Measurements from ENCODE around the gene CENPI. TPM values are rescaled to one million over a fixed set of nuclear protein-coding genes. Genes with fewer than 3 reads are reported as not detected.
A peak's percentile ranks its signal among the peaks of the same experiment; 100 is the strongest.

The CENPI gene
- total RNA-seq, 2 donors from 2014 or later = 2.2 to 2.4 TPM

GRCh38 chrX:101057093-101057714, 40.8 kb upstream of the CENPI start:
- Histone ChIP-seq H3K4me3 (no peak overlapping the region), H3K9me3 (no peaks in the 10 kb centered on the region), H3K36me3 (no peaks in the 10 kb centered on the region), H3K4me1 (ENCODE audit: control insufficient read depth in 1 of 2, low read depth in 2 of 2) (no peaks in the 10 kb centered on the region), H3K27ac (no peak overlapping the region), H3K27me3 (replicated peaks; ENCODE audit: insufficient read depth) (no peaks in the 10 kb centered on the region)
- DNase-seq (ENCODE audit: low spot score) = no peak
- ATAC-seq (ENCODE audit: insufficient number of reproducible peaks, low FRiP score, low read depth) = no peak
- no peak for TF ChIP-seq CTCF (IDR thresholded peaks at IDR 0.05)

GRCh38 chrX:101062176-101062575, 35.8 kb upstream of the CENPI start:
- Histone ChIP-seq H3K4me3 (no peak overlapping the region), H3K4me1 (ENCODE audit: control insufficient read depth in 1 of 2, low read depth in 2 of 2) (no peaks in the 10 kb centered on the region), H3K9me3 (no peaks in the 10 kb centered on the region), H3K27ac (no peak overlapping the region), H3K36me3 (no peaks in the 10 kb centered on the region), H3K27me3 (replicated peaks; ENCODE audit: insufficient read depth) (no peaks in the 10 kb centered on the region)
- no peak for TF ChIP-seq CTCF (IDR thresholded peaks at IDR 0.05)
- ATAC-seq (ENCODE audit: insufficient number of reproducible peaks, low FRiP score, low read depth) = no peak
- DNase-seq (ENCODE audit: low spot score) = no peak

- no peak overlapping the region for H3K27ac ChIP-seq
- no peak overlapping the region for H3K4me3 ChIP-seq
- no peaks in the 10 kb centered on the region for H3K4me1 ChIP-seq (ENCODE audit: control insufficient read depth in 1 of 2, low read depth in 2 of 2)
- H3K27me3 ChIP-seq (replicated peaks; ENCODE audit: insufficient read depth) = no peaks in the 10 kb centered on the region
- DNase-seq (ENCODE audit: low spot score) (no peak), ATAC-seq (ENCODE audit: insufficient number of reproducible peaks, low FRiP score, low read depth) (no peak)
- no peaks in the 10 kb centered on the region for H3K36me3 ChIP-seq
- H3K9me3 ChIP-seq = no peaks in the 10 kb centered on the region
- no peak for TF ChIP-seq CTCF (IDR thresholded peaks at IDR 0.05)
Observed at GRCh38 chrX:101071582-101071981, 26.4 kb upstream of the CENPI start.

GRCh38 chrX:101078716-101079598, 19.0 kb upstream of the CENPI start, which contains the start of gene TMEM35A:
Gene TMEM35A, plus strand, starts transcription at chrX:101078879. Its CDS starts 124 bp downstream, at chrX:101079003.
- ATAC-seq (ENCODE audit: insufficient number of reproducible peaks, low FRiP score, low read depth) = no peak
- DNase-seq (ENCODE audit: low spot score) = no peak
- H3K27me3 ChIP-seq (replicated peaks; ENCODE audit: insufficient read depth) = no peaks in the 10 kb centered on the region
- peak within 1 kb of the TSS; percentile 71 for H3K4me3 ChIP-seq
- no peak within 1 kb of the TSS for H3K27ac ChIP-seq
- no peaks in the 10 kb centered on the region for H3K36me3 ChIP-seq
- H3K4me1 ChIP-seq (ENCODE audit: control insufficient read depth in 1 of 2, low read depth in 2 of 2) = no peaks in the 10 kb centered on the region
- no peaks in the 10 kb centered on the region for H3K9me3 ChIP-seq
- TF ChIP-seq CTCF (IDR thresholded peaks at IDR 0.05) = no peak

GRCh38 chrX:101079736-101080270, 18.2 kb upstream of the CENPI start:
- TF ChIP-seq CTCF (IDR thresholded peaks at IDR 0.05) = no peak
- ATAC-seq (ENCODE audit: insufficient number of reproducible peaks, low FRiP score, low read depth) (no peak), DNase-seq (ENCODE audit: low spot score) (no peak)
- Histone ChIP-seq H3K27ac (no peak overlapping the region), H3K27me3 (replicated peaks; ENCODE audit: insufficient read depth) (no peaks in the 10 kb centered on the region), H3K4me3 (peak overlapping the region; percentile 71), H3K4me1 (ENCODE audit: control insufficient read depth in 1 of 2, low read depth in 2 of 2) (no peaks in the 10 kb centered on the region), H3K9me3 (no peaks in the 10 kb centered on the region), H3K36me3 (no peaks in the 10 kb centered on the region)

Data from thoracic aorta (tissue), 2 donors.